ENCODE results near the gene TINAGL1.

GRCh38 chr1:31627301-31627929 lies 51.1 kb downstream of the TINAGL1 start:
- no peak for TF ChIP-seq POLR2A (IDR thresholded peaks at IDR 0.05; ENCODE audit: low read depth)
- TF ChIP-seq, protein P1, sequence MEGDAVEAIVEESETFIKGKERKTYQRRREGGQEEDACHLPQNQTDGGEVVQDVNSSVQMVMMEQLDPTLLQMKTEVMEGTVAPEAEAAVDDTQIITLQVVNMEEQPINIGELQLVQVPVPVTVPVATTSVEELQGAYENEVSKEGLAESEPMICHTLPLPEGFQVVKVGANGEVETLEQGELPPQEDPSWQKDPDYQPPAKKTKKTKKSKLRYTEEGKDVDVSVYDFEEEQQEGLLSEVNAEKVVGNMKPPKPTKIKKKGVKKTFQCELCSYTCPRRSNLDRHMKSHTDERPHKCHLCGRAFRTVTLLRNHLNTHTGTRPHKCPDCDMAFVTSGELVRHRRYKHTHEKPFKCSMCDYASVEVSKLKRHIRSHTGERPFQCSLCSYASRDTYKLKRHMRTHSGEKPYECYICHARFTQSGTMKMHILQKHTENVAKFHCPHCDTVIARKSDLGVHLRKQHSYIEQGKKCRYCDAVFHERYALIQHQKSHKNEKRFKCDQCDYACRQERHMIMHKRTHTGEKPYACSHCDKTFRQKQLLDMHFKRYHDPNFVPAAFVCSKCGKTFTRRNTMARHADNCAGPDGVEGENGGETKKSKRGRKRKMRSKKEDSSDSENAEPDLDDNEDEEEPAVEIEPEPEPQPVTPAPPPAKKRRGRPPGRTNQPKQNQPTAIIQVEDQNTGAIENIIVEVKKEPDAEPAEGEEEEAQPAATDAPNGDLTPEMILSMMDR (IDR thresholded peaks at IDR 0.05), result no peak

Data from esophagus muscularis mucosa (tissue), 3 donors.